Measurements from ENCODE around the gene EHF. TPM values are rescaled to one million over a fixed set of nuclear protein-coding genes. Genes with fewer than 3 reads are reported as not detected.

EHF gene
- total and polyA plus RNA-seq, 12 donors = 0.11 to 6.8 (median 0.76) TPM

GRCh38 chr11:34625576-34625975, 4.7 kb downstream of the EHF start:
- H3K36me3 ChIP-seq (replicated peaks in 1 of 2) = no peaks in the 10 kb centered on the region
- no peak overlapping the region for H3K27ac ChIP-seq
- H3K27me3 ChIP-seq = no peaks in the 10 kb centered on the region
- DNase-seq = no peak
- H3K4me3 ChIP-seq = no peak overlapping the region
- TF ChIP-seq POLR2A (IDR thresholded peaks at IDR 0.05) = no peak
- no peak for TF ChIP-seq CTCF (IDR thresholded peaks at IDR 0.05)
- no peaks in the 10 kb centered on the region for H3K4me1 ChIP-seq (replicated peaks in 1 of 2)
- WGBS, 4 donors = 91 to 95% (median 93%) methylated on average over 4 of the region's 4 CpGs
- intact Hi-C loops (cut with DNase I) = no loop called here
- no peaks in the 10 kb centered on the region for H3K9me3 ChIP-seq (replicated peaks in 1 of 3)

GRCh38 chr11:34626393-34626792, 5.5 kb downstream of the EHF start:
- intact Hi-C loops (cut with DNase I) = no loop called here
- Histone ChIP-seq H3K9me3 (replicated peaks in 1 of 3) (no peaks in the 10 kb centered on the region), H3K27me3 (no peaks in the 10 kb centered on the region), H3K27ac (no peak overlapping the region), H3K36me3 (replicated peaks in 1 of 2) (no peaks in the 10 kb centered on the region), H3K4me1 (replicated peaks in 1 of 2) (peaks cover 0 to under 1% of the 10 kb centered on the region in 2 donors), H3K4me3 (no peak overlapping the region)
- TF ChIP-seq POLR2A (IDR thresholded peaks at IDR 0.05) (no peak), CTCF (IDR thresholded peaks at IDR 0.05) (no peak)
- DNase-seq = no peak

GRCh38 chr11:34627197-34627596, 6.3 kb downstream of the EHF start:
- TF ChIP-seq CTCF (IDR thresholded peaks at IDR 0.05) = no peak
- no peak for TF ChIP-seq POLR2A (IDR thresholded peaks at IDR 0.05)
- H3K27ac ChIP-seq = no peak overlapping the region
- no peaks in the 10 kb centered on the region for H3K27me3 ChIP-seq
- H3K4me3 ChIP-seq = no peak overlapping the region
- H3K36me3 ChIP-seq (replicated peaks in 1 of 2) = no peaks in the 10 kb centered on the region
- no peaks in the 10 kb centered on the region for H3K9me3 ChIP-seq (replicated peaks in 1 of 3)
- peaks cover 0 to 8% of the 10 kb centered on the region in 2 donors for H3K4me1 ChIP-seq (replicated peaks in 1 of 2)
- intact Hi-C loops (cut with DNase I) = no loop called here
- WGBS, 4 donors = 92 to 100% (median 99%) methylated on average over 1 of the region's 1 CpG
- DNase-seq = no peak

- DNase-seq = no peak
- H3K36me3 ChIP-seq (replicated peaks in 1 of 2) = no peaks in the 10 kb centered on the region
- intact Hi-C loops (cut with DNase I) = no loop called here
- H3K27ac ChIP-seq = no peak overlapping the region
- H3K9me3 ChIP-seq (replicated peaks in 1 of 3) = no peaks in the 10 kb centered on the region
- H3K4me1 ChIP-seq (replicated peaks in 1 of 2) = peaks cover 21 to 26% of the 10 kb centered on the region in 2 donors
- TF ChIP-seq POLR2A (IDR thresholded peaks at IDR 0.05) (no peak), CTCF (IDR thresholded peaks at IDR 0.05) (no peak)
- H3K4me3 ChIP-seq = no peak overlapping the region
- no peaks in the 10 kb centered on the region for H3K27me3 ChIP-seq
Observed at GRCh38 chr11:34629711-34630110, 8.8 kb downstream of the EHF start.
